NCI-H2171 treated with DMSO at 0.1 percent for 48 hours (cell line): ENCODE data around the gene VAT1L.

Source experiments
- DNase-seq: peaks from one replicate; lab custom pipeline; 2025; lab: John Stamatoyannopoulos, UW

Gene VAT1L

DNA sequence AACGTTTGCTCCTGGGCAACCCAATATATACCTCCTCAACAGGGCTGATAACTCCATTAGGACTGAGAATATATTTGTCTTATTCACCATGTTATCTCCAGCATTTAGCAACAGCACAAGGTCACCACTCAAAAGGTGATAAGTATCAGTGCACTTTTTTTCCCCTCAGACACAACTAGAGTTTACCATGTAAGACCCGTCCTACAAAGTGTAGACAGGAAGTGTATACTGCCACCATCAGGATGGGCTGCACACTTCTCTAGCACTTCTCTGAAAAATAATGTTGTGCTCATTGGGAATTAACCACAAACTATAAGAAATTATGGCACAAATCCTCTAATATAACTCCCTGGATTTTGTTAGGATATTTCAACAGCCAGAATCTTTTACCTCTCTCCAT, 5.7 kb upstream of the VAT1L start:
- no peak for DNase-seq

DNA sequence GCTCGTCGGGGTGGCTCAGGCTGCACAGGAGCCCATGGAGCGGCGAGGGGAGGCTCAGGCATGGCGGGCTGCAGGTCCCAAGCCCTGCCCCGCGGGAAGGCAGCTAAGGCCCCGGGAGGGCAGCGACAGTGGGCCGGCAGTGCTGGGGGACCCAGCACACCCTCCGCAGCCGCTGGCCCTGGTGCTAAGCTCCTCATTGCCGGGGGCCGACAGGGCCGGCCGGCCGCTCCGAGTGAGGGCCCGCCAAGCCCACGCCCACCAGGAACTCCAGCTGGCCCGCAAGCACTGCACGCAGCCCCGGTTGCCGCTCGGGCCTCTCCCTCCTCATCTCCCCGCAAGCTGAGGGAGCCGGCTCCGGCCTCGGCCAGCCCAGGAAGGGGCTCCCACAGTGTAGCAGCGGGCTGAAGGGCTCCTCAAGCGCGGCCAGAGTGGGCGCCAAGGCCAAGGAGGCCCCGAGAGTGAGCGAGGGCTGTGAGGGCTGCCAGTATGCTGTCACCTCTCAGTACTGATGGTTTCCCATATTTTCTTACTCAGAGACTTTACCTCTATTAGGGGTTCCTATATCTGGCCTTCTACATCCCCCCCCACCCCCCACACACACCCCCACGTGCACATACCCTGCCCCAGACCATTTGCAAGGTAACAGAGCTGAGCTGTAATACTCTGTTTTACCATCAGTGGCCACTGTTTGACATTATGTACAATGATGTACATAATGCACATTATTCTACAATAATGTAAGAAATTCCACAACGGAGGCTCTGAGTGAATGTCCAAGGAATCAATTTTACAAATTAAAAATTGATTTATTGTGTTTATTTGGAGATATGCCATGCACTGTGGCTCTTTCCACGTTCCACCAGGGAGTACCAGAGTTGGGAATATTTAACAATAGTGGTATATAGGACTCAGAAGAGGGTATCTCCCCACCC, 3.7 kb upstream of the VAT1L start:
- DNase-seq, result no peak

DNA sequence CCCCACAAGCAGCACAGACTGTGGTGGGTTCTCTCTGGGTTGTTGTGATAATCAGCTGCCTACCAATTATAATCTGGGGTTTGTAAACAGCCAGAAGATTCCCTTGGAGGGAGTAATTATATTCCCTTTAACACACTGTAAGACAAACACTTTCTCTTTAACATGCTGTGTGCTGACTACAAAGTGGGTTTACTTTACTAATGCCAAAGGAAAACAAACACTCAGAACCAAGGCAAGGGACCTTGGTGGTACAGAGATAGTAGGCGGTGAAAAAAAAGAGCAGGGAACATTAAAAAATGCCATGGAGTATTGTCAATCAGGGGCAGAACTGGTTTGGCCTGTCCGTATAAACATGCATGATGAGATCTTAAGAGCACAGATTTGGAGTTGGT, 3.0 kb upstream of the VAT1L start:
- DNase-seq, result no peak

DNA sequence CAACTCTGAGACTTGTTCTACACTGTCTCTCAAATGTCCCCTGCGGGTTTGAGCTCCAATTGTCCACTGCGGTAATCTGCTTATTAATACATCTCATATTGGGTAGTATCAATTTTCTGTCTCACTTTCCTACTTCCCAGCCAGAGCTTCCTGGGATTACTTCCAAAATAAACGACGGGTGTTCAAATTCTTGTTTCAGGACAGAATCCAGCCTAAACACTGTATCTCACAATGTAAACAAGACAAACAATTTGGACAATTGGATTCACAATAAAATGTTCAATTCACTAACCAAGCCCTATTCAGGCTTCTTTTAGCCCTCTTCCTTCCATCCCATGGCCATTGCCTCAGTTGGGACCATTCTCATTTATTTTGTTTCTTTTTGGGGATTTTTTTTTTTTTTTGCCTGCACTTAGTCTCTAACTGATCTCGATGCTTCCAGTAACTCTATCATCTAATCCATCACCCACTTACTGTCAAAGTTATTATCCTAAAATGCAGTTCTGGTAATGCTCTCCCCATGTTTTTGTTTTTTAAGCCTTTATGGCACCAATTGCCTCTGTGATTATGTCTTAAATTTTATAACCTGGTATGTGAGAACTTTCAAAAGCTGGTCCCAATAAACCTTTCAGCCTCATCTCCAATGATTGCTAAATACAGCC, 2.0 kb upstream of the VAT1L start:
- no peak for DNase-seq

DNA sequence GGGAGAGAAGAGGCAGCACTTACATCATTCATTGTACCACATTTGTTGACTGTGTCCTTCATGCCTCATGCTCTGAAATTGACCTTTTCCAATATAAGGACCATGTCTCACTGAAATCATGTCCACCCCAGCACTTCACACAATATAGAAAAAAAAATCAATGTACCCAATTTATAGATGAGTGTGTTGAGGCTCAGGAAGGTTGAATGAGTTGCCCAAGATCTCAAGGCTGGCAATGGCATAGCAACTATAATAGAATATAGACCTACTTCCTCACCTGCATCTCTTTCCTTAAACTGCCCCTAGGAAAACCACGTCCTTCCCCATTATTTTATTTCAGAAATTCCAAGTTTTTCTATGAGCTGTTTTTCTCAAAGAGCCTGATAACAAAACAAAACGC, 912 bp upstream of the VAT1L start:
- DNase-seq, result no peak

DNA sequence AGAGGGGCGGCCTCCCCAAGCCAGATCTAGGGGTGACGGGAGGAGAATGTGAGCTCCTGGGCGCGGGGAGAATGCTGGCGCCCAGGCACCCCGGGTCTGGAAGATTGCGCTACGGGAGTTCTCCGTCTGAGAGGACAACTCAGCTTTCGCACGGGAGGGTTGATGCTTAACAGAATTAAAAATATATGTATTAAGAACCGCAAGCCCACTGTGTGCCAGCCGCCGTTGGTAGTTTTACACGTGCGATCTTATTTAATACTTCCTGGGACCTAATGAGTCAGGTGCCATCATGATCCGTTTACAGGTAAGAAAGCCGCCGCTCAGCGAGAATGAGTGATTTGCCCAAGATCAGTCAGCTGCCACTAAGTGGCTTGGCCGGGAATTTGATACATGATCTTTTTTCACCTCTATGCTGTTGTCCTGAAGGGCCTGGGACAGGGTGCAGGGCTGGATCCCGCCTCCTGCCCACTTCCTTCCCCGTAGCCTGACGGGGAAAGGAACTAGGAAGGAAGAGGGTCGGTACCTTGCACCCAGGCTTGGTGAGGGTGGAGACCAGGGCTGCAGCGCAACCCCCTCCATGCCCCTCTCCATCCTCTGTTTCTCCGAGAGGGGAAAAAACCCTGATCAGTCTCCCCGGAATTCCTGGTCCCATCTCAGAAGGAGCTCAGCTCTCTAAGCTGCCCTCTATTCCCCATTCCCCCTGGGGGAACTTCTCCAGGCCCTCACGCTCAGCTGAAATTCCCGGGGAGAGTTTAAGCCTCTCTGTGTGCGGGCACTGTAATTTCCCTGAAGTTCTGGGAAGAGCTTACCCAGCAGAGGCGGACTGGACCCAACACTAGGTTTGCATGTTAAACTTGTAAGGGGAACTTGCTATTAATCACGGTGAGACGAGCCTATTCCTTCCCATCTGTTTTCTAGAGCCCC, 983 bp downstream of the VAT1L start:
- DNase-seq, result peak; percentile 1

DNA sequence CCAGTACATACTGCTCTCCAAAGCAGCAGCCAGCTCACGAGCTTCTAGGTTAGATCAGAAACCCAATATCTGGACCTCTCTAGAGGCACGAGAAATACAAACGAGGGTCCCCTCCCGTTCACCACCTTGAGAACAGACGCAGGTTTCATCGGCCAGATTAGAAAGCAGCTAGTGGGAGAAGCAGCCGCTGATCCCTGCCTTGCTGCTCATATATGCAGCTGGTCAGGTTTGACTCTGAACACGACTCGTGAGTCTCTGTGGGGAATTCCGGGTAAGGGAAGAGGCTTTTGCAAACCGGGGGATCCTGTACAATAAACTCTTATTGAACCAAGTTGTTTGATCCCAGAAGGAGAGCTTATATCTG, 1.6 kb downstream of the VAT1L start:
- DNase-seq, result no peak

DNA sequence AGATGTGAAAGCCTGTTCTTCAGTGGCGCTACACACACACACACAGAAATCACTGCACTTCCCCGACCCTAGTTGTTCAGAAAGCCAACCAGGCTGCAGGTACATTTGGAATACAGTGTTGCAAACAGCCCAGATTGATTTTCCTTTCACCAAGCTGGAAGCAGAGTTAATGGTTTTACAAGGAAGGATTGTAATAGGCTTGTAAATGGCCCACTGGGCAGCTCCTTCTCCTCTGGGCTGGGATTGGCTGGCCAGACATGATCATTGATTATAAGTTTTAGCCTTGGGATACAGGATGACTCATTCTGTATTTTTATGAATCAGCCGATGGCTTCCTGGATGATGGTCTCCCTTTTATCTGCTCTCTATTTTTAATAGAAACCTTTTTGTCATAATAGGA, 2.5 kb downstream of the VAT1L start:
- no peak for DNase-seq

DNA sequence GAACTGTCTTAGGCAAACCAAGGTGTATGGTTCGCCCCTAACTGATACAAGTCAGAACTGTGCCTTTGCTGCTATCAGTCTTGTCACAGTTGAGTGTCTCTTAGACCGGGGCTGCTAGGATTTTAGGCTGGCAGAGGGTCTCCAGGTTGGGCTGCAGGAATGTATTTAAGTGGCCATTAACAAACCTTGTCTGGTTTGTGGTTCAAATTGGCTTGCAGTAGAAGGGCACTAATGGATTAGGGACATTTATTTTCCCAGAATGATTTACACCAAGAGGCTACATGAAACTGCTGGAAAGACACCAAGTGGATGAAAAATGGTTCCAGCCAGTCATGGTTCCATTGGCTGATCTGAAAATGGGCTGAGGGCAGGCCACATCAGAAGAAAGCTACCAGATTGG, 5.1 kb downstream of the VAT1L start:
- DNase-seq, result no peak

DNA sequence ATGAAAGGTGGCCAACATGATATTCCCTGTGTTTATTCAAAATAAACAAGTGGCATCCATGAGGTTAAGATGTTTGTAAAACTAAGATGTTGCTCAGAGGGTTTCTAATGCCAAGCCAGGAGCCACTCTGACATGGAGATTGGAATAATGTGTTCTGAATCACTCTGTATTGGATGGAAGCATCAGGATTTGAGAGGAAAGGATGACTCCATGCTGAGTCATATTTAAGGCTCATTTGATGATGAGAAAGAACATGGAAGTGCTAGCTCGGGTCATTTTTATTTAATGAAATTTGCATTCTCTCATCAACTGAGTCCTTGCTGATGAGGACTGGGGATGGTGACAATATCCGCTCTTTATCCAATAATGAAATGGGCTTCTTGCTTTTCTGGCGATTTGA, 6.2 kb downstream of the VAT1L start:
- DNase-seq, result no peak

DNA sequence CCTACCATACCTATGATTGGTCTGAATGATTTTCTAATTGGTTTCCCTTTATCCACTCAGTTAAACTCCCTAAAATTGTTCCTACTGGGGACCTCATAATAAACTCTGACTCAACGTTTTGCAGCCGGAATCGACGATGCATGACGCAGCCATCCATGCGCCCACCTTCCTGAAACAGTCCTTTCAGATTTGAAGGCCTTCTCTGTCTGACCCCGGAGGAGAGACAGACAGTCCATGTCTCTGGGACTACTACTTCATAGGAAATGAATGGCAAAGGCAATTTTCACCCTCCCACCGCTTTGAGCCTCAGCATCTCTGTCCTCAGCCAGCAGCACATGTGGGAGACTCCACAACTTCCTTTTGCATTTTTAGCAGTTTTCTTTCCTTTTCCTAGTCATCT, 13.5 kb downstream of the VAT1L start:
- no peak for DNase-seq

DNA sequence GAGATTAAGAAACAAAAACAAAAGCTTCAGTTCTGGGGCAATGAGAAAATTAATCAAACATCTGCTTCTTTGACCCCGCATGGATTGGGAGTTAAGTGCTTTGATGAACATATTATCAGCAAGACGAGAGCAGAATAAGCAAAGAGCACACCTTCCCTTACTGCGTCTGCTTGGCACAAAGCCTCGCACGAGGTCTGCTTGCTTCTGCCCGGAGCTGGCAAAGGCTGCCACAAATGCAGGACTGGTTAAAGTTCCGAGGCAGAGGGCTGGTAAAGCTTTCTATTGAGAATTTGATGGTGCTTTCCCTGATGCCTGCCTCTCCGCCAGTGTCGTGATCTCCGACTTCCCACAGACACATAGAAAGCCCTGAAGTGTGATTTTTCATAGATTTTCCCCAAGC, 17.0 kb downstream of the VAT1L start:
- DNase-seq, result peak; percentile 3

DNA sequence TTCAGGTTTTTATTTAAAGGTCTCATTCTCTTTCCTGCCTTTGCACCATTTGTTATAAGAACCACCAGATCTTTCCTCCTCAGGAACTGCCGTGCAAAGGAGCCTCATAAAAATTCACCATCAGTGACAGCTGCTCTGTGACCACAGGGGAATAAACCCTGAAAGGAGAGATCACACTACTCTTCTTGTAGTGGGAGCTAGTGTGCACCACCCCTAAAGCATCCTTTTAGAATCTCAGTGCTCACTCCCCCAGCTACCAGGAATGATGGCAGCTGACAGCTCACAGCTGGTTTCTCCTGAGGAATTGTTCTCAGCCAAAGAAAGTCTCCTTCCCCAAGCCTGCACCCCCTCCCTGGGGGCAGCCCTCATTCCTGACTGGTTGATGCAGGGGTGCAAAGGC, 18.7 kb downstream of the VAT1L start:
- DNase-seq, result peak; percentile 33

DNA sequence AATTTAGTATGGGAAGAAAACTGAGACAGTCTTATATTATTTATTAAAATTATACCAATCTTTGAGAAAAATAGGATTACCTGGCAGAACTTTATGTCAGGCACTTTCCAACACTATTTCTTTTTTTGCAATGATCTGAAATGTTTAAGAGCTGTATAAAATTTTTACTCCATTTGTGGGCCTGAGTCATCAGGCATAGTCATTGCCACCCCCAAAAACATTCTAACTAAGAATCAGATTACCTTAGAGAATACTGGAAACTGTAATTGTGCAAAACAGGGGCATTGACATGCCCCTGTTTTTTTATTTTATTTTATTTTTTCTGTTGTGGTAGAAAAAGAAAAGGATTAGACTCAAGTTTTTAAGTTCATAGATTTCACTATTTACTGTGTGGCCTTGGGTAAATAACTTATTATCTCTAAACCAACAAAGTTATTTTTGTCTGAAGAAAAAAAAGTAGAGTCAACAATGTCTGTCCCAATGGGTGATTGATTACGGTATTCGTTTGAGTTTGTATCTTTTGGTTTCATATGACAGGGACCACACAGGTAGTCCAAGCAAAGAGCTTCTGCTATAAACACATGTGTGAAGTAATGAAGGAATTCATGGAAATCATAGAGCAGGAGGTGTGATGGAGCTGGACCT, 24.6 kb downstream of the VAT1L start:
- DNase-seq, result no peak

DNA sequence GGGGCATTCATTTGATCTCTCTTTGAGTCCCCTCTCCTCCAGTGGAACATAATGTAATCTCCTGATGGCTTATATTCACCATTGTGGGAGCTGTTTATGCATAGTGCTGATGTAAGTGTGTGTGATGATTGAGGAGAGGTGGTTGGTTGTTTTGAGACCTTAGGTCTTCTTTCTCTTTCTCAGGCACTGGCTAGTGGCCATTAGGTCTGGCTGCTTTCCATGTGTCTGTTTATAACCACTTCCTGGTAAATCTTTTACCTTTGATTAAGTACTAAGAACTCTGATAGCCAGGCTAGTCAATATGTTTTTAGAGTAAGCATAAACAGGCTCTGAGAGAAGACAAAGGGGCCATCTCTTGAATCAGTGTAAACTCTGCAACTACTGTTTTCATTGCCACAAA, 27.9 kb downstream of the VAT1L start:
- DNase-seq, result no peak

DNA sequence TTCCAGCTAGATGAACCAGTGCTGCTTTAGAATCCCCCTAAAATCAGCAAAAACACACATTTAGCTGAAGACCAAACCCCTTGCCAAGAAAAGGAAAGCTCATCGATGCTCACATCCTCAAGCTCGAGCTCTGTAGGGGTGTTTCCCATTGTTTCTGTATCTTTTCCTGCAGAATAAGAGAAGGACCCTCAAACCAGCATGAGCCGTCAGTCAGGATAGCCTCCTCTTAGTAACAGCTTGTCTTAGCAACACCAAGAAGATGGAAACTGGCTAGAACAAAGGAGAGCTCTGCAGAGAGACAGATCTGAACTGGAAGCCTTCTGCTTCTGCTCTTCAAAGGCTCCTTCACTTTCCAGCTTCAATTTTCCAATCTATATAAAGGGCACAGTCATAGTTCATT, 32.0 kb downstream of the VAT1L start:
- DNase-seq, result no peak

DNA sequence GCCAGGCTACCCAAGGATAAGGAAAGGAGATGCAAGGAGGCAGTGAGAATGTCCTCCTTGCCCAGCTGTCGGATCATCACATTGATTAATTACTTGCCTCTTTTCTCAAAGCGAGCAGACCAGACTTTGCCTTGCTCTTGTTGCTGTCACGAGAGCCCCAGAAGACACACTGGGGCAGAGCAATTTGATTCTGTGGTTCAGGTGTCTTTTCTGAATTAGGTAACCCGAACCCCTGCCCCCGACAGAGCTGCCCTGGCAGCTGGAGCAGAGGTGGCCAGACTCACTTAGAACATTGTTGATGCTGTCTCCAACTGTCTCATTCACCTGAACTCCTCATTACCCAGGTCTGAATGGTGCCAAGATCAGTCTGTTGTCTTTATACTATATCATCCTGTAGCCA, 34.3 kb downstream of the VAT1L start:
- peak; percentile 2 for DNase-seq

DNA sequence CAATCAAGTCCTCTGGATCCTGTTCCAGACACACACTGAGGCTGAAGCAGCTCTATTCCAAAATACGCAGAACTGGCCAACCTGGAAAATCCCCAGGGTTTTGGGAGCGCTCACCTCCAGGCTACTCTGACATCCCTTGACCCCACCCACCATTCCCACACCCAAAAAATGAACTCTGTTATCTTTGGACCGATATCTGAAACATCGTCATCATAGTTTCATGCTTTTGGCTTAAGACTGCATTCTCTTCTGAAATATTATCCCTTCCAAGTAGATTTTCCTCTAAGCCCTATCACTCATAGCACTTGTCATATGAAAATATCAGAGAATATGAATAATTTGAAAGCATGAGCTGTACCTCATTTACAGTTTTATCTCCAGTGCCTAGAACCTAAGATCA, 34.7 kb downstream of the VAT1L start:
- DNase-seq, result no peak

DNA sequence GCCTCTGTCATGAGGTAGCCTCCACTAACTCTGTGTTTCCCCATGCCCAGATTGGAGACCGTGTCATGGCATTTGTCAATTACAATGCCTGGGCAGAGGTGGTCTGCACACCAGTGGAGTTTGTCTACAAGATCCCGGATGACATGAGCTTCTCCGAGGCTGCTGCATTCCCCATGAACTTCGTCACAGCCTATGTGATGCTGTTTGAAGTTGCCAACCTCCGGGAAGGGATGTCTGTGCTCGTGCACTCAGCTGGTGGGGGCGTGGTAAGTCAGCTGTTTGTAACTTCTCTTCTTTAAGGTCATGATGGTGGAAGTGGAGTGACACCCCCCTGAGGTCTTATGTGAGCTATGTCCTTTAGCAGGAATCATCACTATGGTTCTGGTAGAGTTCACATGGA, 36.8 kb downstream of the VAT1L start:
- no peak for DNase-seq

DNA sequence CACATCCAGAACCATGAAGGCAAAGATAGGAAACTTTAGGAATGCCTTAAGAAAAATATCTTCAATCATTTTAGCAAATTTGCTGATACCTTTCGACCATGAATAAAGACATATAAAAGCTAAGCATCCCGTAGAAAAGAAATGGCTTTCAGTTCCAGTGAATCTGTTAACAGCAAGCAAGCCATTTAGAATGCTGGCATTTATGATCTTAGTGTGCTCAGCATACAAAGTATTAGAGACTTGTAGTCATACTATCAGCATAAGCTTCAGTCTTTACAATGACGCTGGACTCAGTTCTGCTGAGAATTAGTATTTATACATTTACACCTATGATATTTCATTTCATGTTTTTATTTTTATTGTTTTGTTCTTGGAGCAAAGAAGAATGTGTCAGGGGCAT, 38.7 kb downstream of the VAT1L start:
- no peak for DNase-seq

DNA sequence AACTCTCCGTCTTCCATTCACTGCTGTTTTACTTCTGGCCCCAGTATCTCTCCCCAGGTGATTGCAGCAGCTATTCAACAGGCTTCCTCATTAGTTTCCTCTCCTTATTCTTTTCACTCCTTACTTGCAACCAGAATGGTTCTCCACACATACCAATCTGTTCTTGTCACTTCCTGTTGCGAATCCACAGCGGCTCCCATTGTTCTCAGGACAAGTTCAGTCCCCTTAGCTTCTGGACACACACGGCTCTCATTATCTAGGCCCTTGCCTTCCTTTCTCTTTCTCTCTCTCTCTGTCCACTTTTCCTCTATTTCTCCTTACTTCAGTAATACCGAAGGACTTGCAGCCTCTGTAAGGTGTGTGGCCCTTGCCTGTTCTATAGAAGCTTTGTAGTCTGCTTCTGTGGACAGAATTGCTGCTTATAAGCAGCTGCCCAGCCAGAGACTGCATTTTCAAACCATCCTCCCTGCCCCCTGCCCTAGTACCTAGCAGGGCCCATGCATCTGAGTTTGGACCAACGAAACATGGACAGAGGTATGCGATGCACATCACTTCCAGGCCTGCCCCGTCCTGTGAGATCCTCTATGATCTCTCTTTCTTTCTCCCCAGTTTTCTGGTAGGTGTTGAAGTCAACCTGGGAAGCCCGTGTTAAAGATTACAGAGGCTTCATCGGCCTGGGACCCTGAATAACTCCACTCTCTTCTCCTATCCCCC, 45.7 kb downstream of the VAT1L start:
- no peak for DNase-seq
